Adrenal gland (tissue), 5 donors: ENCODE results near the gene HIP1.
"Not testable (repeated sequence)": the region's sequence is repeated elsewhere in the genome, so short reads cannot be mapped to it uniquely, and the experiment has no call there.

ENCODE experiments used
- CTCF ChIP-seq, 6 experiments: fragments of 450-650 bp in 4 of 6; fragments of 200-600 bp in 2 of 6; sonication (generic) in 1 of 6; IDR thresholded peaks; 1 replicate in 5 of 6; 2 replicates in 1 of 6; pipeline versions ENCODE4 v1.5.1 to v1.8.0; 2016 to 2021; ENCODE audit warnings: antibody characterized with exemption in 6 of 6, mild to moderate bottlenecking in 2 of 6, moderate library complexity in 1 of 6
- POLR2A ChIP-seq, 2 donors: fragments of 450-650 bp; IDR thresholded peaks; one replicate each; pipeline ENCODE4 v1.6.1; 2017; ENCODE audit warnings: antibody characterized with exemption in 2 of 2, mild to moderate bottlenecking in 2 of 2, moderate library complexity in 1 of 2
- donor health status: DM: no; HTN: no; CAD: no.

GRCh38 chr7:75492020-75492419 lies 246.7 kb downstream of the HIP1 start, which contains the start of gene SPDYE5:
- TF ChIP-seq CTCF, POLR2A (IDR thresholded peaks at IDR 0.05): not testable (repeated sequence)
